ENCODE results near the gene CACNA1C. TPM values are rescaled to one million over a fixed set of nuclear protein-coding genes. Genes with fewer than 3 reads are reported as not detected.

The CACNA1C gene
- total RNA-seq, 1 experiment from 2014 or later = 1.1 TPM

DNA sequence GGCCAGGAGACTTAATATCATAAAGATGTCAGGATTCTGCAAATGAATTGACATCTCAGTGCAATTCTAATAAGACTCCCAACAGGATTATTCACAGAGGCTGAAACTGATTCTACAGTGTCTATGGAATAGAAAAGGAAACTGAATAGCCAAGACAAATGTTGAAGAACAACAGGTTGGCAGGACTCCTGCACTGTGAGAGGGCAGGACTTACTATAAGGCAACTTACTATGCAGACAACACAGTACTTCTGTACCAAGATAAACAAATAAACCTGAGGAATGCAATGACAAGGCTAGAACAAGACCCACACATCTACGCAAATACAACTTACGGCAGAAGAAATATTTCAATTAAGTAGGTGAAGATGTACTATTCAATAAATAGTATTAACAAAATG is 609.7 kb downstream of the CACNA1C start:
- H3K27me3 ChIP-seq (ENCODE audit: insufficient read depth, low read length) = no peaks in the 10 kb centered on the region
- H4K8ac ChIP-seq (replicated peaks; ENCODE audit: insufficient read length, low read depth, low read length) = no peak overlapping the region
- no peak overlapping the region for H3T11ph ChIP-seq (ENCODE audit: low read length)
- no peaks in the 10 kb centered on the region for H3K79me2 ChIP-seq (ENCODE audit: insufficient read depth, low read length)
- no peak overlapping the region for H4K5ac ChIP-seq (ENCODE audit: insufficient read length, low read depth, low read length)
- no CpG with 5 or more reads among the region's 2 CpGs for WGBS (ENCODE audit: extremely low coverage, insufficient read length, low lambda C conversion rate)
- H2BK20ac ChIP-seq (ENCODE audit: low read depth, low read length, poor library complexity, severe bottlenecking) = no peak overlapping the region
- H3K27ac ChIP-seq (ENCODE audit: insufficient read length, low read depth, low read length) = no peak overlapping the region
- no peak overlapping the region for H2BK5ac ChIP-seq (ENCODE audit: insufficient read length, low read length)
- H3K27me3 Mint-ChIP-seq (ENCODE audit: low read depth) = peaks cover 2% of the 10 kb centered on the region
- H3K27ac Mint-ChIP-seq = no peak overlapping the region
- H4K91ac ChIP-seq (ENCODE audit: insufficient read length, low read depth, low read length) = no peak overlapping the region
- H2BK12ac ChIP-seq (ENCODE audit: insufficient read length, low read depth, low read length) = no peak overlapping the region
- no peak overlapping the region for H3K23ac ChIP-seq (ENCODE audit: insufficient read length, low read depth, low read length)
- no peak overlapping the region for H2AFZ ChIP-seq (ENCODE audit: low read length)
- TF ChIP-seq, protein P1, sequence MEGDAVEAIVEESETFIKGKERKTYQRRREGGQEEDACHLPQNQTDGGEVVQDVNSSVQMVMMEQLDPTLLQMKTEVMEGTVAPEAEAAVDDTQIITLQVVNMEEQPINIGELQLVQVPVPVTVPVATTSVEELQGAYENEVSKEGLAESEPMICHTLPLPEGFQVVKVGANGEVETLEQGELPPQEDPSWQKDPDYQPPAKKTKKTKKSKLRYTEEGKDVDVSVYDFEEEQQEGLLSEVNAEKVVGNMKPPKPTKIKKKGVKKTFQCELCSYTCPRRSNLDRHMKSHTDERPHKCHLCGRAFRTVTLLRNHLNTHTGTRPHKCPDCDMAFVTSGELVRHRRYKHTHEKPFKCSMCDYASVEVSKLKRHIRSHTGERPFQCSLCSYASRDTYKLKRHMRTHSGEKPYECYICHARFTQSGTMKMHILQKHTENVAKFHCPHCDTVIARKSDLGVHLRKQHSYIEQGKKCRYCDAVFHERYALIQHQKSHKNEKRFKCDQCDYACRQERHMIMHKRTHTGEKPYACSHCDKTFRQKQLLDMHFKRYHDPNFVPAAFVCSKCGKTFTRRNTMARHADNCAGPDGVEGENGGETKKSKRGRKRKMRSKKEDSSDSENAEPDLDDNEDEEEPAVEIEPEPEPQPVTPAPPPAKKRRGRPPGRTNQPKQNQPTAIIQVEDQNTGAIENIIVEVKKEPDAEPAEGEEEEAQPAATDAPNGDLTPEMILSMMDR (conservative IDR thresholded peaks at IDR 0.05) = no peak
- no peak overlapping the region for H3K56ac ChIP-seq (ENCODE audit: insufficient read length, low read depth, low read length)
- no peaks in the 10 kb centered on the region for H3K36me3 Mint-ChIP-seq (ENCODE audit: insufficient read depth in 1 of 3, low read depth in 3 of 3)
- DNase-seq = no peak
- H3K18ac ChIP-seq (ENCODE audit: insufficient read length, low read depth, low read length) = no peak overlapping the region
- no peaks in the 10 kb centered on the region for H3K23me2 ChIP-seq (ENCODE audit: insufficient read length, low read depth, low read length, poor library complexity, severe bottlenecking)
- H3K9me3 ChIP-seq (ENCODE audit: control insufficient read depth, low read depth, low read length) = no peaks in the 10 kb centered on the region
- H4K20me1 ChIP-seq (ENCODE audit: control insufficient read depth, insufficient read depth, insufficient read length) = no peaks in the 10 kb centered on the region
- H3K14ac ChIP-seq (ENCODE audit: insufficient read depth, low read length) = no peak overlapping the region
- no peaks in the 10 kb centered on the region for H3K9me3 Mint-ChIP-seq
- H2BK120ac ChIP-seq (ENCODE audit: low read depth, low read length, poor library complexity, severe bottlenecking) = no peak overlapping the region
- no peaks in the 10 kb centered on the region for H3K4me1 Mint-ChIP-seq
- H3K4me1 ChIP-seq (ENCODE audit: insufficient read depth, low read length) = no peaks in the 10 kb centered on the region
- no peak overlapping the region for H2BK15ac ChIP-seq (ENCODE audit: low read depth, low read length)
- H3K9ac ChIP-seq (ENCODE audit: extremely low read depth, insufficient read length, low read length) = no peak overlapping the region
- H3K4me2 ChIP-seq (ENCODE audit: insufficient read depth, insufficient read length, low read length) = no peak overlapping the region
- H3K79me1 ChIP-seq (ENCODE audit: insufficient read depth, low read depth, low read length, poor library complexity, severe bottlenecking) = no peaks in the 10 kb centered on the region
- no peak overlapping the region for H3K4me3 Mint-ChIP-seq
- H2AK5ac ChIP-seq (ENCODE audit: insufficient read length, low read length) = no peak overlapping the region
- no peak overlapping the region for H3K4ac ChIP-seq (ENCODE audit: low read depth, low read length)

All from H9 (cell line).